ENCODE measurements around the gene KRTAP4-1.
A peak's percentile ranks its signal among the peaks of the same experiment; 100 is the strongest.
"Not testable (repeated sequence)": the region's sequence is repeated elsewhere in the genome, so short reads cannot be mapped to it uniquely, and the experiment has no call there.

Gene KRTAP4-1

DNA sequence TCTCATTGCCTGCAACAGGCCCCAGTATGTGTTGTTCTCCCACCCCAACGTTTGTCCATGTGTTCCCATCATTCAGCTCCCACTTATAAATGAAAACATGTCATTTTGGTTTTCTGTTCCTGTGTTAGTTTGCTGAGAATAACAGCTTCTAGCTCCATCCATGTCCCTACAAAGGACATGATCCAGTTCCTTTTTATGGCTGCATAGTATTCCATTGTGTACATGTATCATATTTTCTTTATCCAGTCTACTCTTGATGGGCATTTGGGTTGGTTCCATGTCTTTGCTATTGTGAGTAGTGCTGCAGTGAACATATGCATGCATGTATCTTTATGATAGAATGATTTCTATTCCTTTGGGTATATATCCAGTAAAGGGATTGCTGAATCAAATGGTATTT is 31.0 kb upstream of the KRTAP4-1 start:
- Histone ChIP-seq H3K27ac (ENCODE audit: insufficient read depth in 1 of 2, low read depth in 1 of 2, low read length in 2 of 2, poor library complexity in 1 of 2, severe bottlenecking in 2 of 2) (no peak overlapping the region), H3K36me3 (ENCODE audit: control insufficient read depth in 4 of 4, insufficient read depth in 4 of 4, low read length in 3 of 4) (no peaks in the 10 kb centered on the region), H3K9me3 (ENCODE audit: control extremely low read depth in 1 of 5, control insufficient read depth in 4 of 5, insufficient read depth in 2 of 5, low read depth in 1 of 5, low read length in 4 of 5) (no peaks in the 10 kb centered on the region), H3K4me1 (ENCODE audit: control extremely low read depth in 1 of 4, control insufficient read depth in 4 of 4, insufficient read depth in 4 of 4, low read length in 3 of 4) (no peaks in the 10 kb centered on the region), H3K27me3 (replicated peaks in 2 of 5; ENCODE audit: control insufficient read depth in 4 of 5, insufficient read depth in 5 of 5, low read length in 4 of 5) (no peaks in the 10 kb centered on the region), H3K4me3 (ENCODE audit: control insufficient read depth in 1 of 7, extremely low read depth in 1 of 7, insufficient read depth in 4 of 7, low read depth in 2 of 7, low read length in 6 of 7) (no peak overlapping the region)
- DNase-seq = no peak
- ChIA-PET CTCF (no interaction called here), POLR2A (no interaction called here)
- WGBS (ENCODE audit: insufficient coverage) = no CpG with 5 or more reads among the region's 1 CpG

DNA sequence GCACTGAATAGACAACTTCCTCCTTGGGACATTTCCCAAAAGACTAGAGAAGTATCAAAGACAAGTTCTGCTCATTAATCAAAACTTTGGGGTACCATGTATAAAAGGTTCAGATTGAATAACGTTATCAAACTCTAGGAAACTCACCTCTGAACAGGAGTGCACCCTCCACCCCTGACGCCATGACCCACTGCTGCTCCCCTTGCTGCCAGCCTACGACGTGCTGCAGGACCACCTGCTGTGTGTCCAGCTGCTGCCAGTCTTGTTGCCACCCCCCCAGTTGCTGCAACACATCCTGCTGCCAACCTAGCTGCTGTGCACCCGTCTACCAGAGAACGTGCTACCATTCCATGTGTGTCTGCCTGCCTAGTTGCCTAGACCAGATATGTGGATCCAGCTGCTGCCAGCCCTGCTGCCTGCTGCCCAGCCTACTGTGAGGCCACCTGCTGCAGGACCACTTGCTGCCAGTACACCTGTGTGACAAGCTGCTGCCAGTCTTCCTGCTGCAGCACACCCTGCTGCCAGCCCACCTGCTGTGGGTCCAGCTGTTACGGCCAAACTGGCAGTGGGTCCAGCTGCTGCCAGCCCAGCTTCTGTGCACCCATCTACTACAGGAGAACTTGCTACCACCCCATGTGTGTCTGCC is 27.9 kb upstream of the KRTAP4-1 start:
- DNase-seq = no peak
- Histone ChIP-seq H3K4me3 (ENCODE audit: control insufficient read depth in 1 of 7, extremely low read depth in 1 of 7, insufficient read depth in 4 of 7, low read depth in 2 of 7, low read length in 6 of 7) (no peak overlapping the region), H3K27me3 (replicated peaks in 2 of 5; ENCODE audit: control insufficient read depth in 4 of 5, insufficient read depth in 5 of 5, low read length in 4 of 5) (peaks cover 0 to 5% (median 0%) of the 10 kb centered on the region in 5 experiments), H3K27ac (ENCODE audit: insufficient read depth in 1 of 2, low read depth in 1 of 2, low read length in 2 of 2, poor library complexity in 1 of 2, severe bottlenecking in 2 of 2) (no peak overlapping the region), H3K36me3 (ENCODE audit: control insufficient read depth in 4 of 4, insufficient read depth in 4 of 4, low read length in 3 of 4) (no peaks in the 10 kb centered on the region), H3K9me3 (ENCODE audit: control extremely low read depth in 1 of 5, control insufficient read depth in 4 of 5, insufficient read depth in 2 of 5, low read depth in 1 of 5, low read length in 4 of 5) (peaks cover 0 to 1% (median 0%) of the 10 kb centered on the region in 5 experiments), H3K4me1 (ENCODE audit: control extremely low read depth in 1 of 4, control insufficient read depth in 4 of 4, insufficient read depth in 4 of 4, low read length in 3 of 4) (no peaks in the 10 kb centered on the region)
- ChIA-PET POLR2A (no interaction called here), CTCF (no interaction called here)
- 88% methylated on average over 7 of the region's 7 CpGs for WGBS (ENCODE audit: insufficient coverage)

DNA sequence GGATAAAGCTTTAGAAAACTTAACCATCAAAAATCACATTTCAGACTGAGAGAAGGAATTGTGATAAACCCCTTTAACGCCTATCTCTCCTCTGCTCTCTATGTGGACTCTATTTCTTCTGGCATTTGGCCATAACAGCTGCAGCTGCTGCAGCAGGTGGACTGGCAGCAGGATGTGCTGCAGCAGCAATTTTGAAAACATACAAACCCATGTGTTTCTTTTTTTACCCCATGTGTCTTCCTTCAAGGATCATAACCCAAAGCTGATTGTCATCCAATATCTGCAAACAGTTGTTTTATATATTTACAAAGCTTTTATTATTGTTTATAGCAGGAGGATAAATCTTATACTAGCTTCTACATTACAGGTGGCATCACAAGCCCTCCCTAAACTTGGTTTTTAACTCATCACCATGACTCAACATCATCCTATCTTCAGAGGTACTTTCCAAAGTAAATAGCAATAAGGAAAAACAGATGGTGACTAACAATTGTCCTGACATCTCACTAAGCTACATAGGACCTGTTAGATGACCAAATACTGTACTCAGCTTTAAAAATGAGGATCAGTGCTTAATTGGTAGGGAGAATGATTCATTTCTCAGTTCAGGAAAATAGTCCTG is 27.2 kb upstream of the KRTAP4-1 start:
- ChIA-PET POLR2A (no interaction called here), CTCF (no interaction called here)
- Histone ChIP-seq H3K27ac (ENCODE audit: insufficient read depth in 1 of 2, low read depth in 1 of 2, low read length in 2 of 2, poor library complexity in 1 of 2, severe bottlenecking in 2 of 2) (no peak overlapping the region), H3K9me3 (ENCODE audit: control extremely low read depth in 1 of 5, control insufficient read depth in 4 of 5, insufficient read depth in 2 of 5, low read depth in 1 of 5, low read length in 4 of 5) (peaks cover 0 to 1% (median 0%) of the 10 kb centered on the region in 5 experiments), H3K4me3 (ENCODE audit: control insufficient read depth in 1 of 7, extremely low read depth in 1 of 7, insufficient read depth in 4 of 7, low read depth in 2 of 7, low read length in 6 of 7) (no peak overlapping the region), H3K36me3 (ENCODE audit: control insufficient read depth in 4 of 4, insufficient read depth in 4 of 4, low read length in 3 of 4) (no peaks in the 10 kb centered on the region), H3K4me1 (ENCODE audit: control extremely low read depth in 1 of 4, control insufficient read depth in 4 of 4, insufficient read depth in 4 of 4, low read length in 3 of 4) (no peaks in the 10 kb centered on the region), H3K27me3 (replicated peaks in 2 of 5; ENCODE audit: control insufficient read depth in 4 of 5, insufficient read depth in 5 of 5, low read length in 4 of 5) (peaks cover 0 to 5% (median 0%) of the 10 kb centered on the region in 5 experiments)
- WGBS (ENCODE audit: insufficient coverage) = 100% methylated on average over 1 of the region's 1 CpG
- peak in 1 of 3 donors; percentile 6 for DNase-seq

DNA sequence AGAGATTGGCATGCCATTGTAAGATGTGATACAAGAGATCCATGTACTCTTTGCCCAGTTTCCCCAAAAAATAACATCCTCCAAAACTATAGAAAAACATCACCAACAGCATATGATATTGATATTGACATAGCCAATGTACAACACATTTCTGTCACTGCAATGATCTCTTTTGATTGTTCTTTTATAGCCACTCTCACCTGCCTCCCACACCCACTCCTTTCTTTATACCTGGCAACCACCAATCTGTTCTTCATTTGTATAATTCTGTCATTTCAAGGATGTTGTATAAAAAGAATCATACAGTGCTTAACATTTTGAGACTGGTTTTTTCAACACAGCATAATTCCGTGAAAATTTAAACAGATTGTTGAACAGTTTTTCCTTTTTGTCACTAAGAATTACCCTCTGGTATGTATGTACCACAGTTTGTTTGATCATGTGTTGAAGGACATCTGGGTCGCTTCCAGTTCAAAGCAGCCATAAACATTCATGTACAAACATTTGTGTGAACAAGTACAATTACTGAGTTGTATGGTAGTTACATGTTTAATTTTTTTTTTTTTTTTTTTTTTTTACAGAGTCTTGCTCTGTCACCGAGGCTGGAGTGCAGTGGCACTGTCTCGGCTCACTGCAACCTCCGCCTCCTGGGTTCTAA is 14.8 kb upstream of the KRTAP4-1 start:
- no peak for DNase-seq
- H3K4me3 ChIP-seq (ENCODE audit: control insufficient read depth in 1 of 7, extremely low read depth in 1 of 7, insufficient read depth in 4 of 7, low read depth in 2 of 7, low read length in 6 of 7) = no peak overlapping the region
- H3K27me3 ChIP-seq (replicated peaks in 2 of 5; ENCODE audit: control insufficient read depth in 4 of 5, insufficient read depth in 5 of 5, low read length in 4 of 5) = no peaks in the 10 kb centered on the region
- ChIA-PET POLR2A (no interaction called here), CTCF (no interaction called here)
- no peaks in the 10 kb centered on the region for H3K4me1 ChIP-seq (ENCODE audit: control extremely low read depth in 1 of 4, control insufficient read depth in 4 of 4, insufficient read depth in 4 of 4, low read length in 3 of 4)
- peaks cover 0 to 2% (median 0%) of the 10 kb centered on the region in 5 experiments for H3K9me3 ChIP-seq (ENCODE audit: control extremely low read depth in 1 of 5, control insufficient read depth in 4 of 5, insufficient read depth in 2 of 5, low read depth in 1 of 5, low read length in 4 of 5)
- no peaks in the 10 kb centered on the region for H3K36me3 ChIP-seq (ENCODE audit: control insufficient read depth in 4 of 4, insufficient read depth in 4 of 4, low read length in 3 of 4)
- no peak overlapping the region for H3K27ac ChIP-seq (ENCODE audit: insufficient read depth in 1 of 2, low read depth in 1 of 2, low read length in 2 of 2, poor library complexity in 1 of 2, severe bottlenecking in 2 of 2)
- 94% methylated on average over 3 of the region's 5 CpGs for WGBS (ENCODE audit: insufficient coverage)

DNA sequence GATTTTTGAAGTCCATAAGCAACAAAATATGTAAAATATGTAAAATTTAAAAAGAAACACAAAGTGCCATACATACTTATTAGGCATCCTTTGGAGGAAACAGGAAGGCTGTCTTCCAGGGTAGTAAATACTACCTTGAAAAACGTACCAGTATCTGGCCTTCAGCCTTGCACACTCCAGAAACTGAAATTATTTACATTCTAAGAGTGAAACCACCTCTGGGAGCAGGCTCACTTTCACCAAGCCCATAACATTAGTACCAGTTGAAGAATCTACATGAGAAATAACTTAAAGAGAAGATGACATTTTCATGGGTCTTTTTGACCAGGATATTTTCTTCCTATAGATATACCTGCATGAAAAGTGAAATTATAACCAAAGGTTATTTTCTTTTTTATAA is 11.4 kb upstream of the KRTAP4-1 start:
- no peaks in the 10 kb centered on the region for H3K27me3 ChIP-seq (replicated peaks in 2 of 5; ENCODE audit: control insufficient read depth in 4 of 5, insufficient read depth in 5 of 5, low read length in 4 of 5)
- CTCF ChIA-PET = no interaction called here
- H3K9me3 ChIP-seq (ENCODE audit: control extremely low read depth in 1 of 5, control insufficient read depth in 4 of 5, insufficient read depth in 2 of 5, low read depth in 1 of 5, low read length in 4 of 5) = peaks cover 0 to 2% (median 0%) of the 10 kb centered on the region in 5 experiments
- no peak overlapping the region for H3K27ac ChIP-seq (ENCODE audit: insufficient read depth in 1 of 2, low read depth in 1 of 2, low read length in 2 of 2, poor library complexity in 1 of 2, severe bottlenecking in 2 of 2)
- no CpG with 5 or more reads among the region's 1 CpG for WGBS (ENCODE audit: insufficient coverage)
- H3K4me1 ChIP-seq (ENCODE audit: control extremely low read depth in 1 of 4, control insufficient read depth in 4 of 4, insufficient read depth in 4 of 4, low read length in 3 of 4) = no peaks in the 10 kb centered on the region
- no peak for DNase-seq
- POLR2A ChIA-PET = no interaction called here
- no peaks in the 10 kb centered on the region for H3K36me3 ChIP-seq (ENCODE audit: control insufficient read depth in 4 of 4, insufficient read depth in 4 of 4, low read length in 3 of 4)
- no peak overlapping the region for H3K4me3 ChIP-seq (ENCODE audit: control insufficient read depth in 1 of 7, extremely low read depth in 1 of 7, insufficient read depth in 4 of 7, low read depth in 2 of 7, low read length in 6 of 7)

DNA sequence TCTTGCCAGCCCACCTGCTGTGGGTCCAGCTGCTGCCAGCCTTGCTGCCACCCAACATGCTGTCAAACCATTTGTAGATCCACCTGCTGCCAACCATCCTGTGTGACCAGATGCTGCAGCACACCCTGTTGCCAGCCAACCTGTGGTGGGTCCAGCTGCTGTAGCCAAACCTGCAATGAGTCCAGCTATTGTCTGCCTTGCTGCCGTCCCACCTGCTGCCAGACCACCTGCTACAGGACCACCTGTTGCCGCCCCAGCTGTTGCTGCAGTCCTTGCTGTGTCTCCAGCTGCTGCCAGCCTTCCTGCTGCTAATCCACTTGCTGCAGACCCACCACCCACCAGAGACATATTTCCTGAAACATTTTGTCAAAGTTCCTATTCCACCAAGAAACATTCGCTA is 5.6 kb upstream of the KRTAP4-1 start:
- WGBS (ENCODE audit: insufficient coverage) = 76% methylated on average over 3 of the region's 3 CpGs
- no peaks in the 10 kb centered on the region for H3K9me3 ChIP-seq (ENCODE audit: control extremely low read depth in 1 of 5, control insufficient read depth in 4 of 5, insufficient read depth in 2 of 5, low read depth in 1 of 5, low read length in 4 of 5)
- CTCF ChIA-PET = no interaction called here
- POLR2A ChIA-PET = no interaction called here
- no peaks in the 10 kb centered on the region for H3K4me1 ChIP-seq (ENCODE audit: control extremely low read depth in 1 of 4, control insufficient read depth in 4 of 4, insufficient read depth in 4 of 4, low read length in 3 of 4)
- H3K27me3 ChIP-seq (replicated peaks in 2 of 5; ENCODE audit: control insufficient read depth in 4 of 5, insufficient read depth in 5 of 5, low read length in 4 of 5) = peaks cover 0 to 4% (median 2%) of the 10 kb centered on the region in 5 experiments
- no peak overlapping the region for H3K4me3 ChIP-seq (ENCODE audit: control insufficient read depth in 1 of 7, extremely low read depth in 1 of 7, insufficient read depth in 4 of 7, low read depth in 2 of 7, low read length in 6 of 7)
- no peaks in the 10 kb centered on the region for H3K36me3 ChIP-seq (ENCODE audit: control insufficient read depth in 4 of 4, insufficient read depth in 4 of 4, low read length in 3 of 4)
- no peak overlapping the region for H3K27ac ChIP-seq (ENCODE audit: insufficient read depth in 1 of 2, low read depth in 1 of 2, low read length in 2 of 2, poor library complexity in 1 of 2, severe bottlenecking in 2 of 2)
- no peak for DNase-seq

DNA sequence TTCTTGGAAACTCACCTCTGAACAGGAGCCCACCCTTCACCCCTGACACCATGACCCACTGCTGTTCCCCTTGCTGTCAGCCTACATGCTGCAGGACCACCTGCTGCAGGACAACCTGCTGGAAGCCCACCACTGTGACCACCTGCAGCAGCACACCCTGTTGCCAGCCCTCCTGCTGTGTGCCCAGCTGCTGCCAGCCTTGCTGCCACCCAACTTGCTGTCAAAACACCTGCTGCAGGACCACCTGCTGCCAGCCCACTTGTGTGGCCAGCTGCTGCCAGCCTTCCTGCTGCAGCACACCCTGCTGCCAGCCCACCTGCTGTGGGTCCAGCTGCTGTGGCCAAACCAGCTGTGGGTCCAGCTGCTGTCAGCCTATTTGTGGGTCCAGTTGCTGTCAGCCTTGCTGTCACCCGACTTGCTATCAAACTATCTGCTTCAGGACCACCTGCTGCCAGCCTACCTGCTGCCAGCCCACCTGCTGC is 5.2 kb upstream of the KRTAP4-1 start, which contains the start of gene KRTAP9-1:
KRTAP9-1 (plus strand) TSS at position 51 of the 482 bp plus-strand sequence; CDS start at position 51, 0 bp downstream.
- H3K9me3 ChIP-seq (ENCODE audit: control extremely low read depth in 1 of 5, control insufficient read depth in 4 of 5, insufficient read depth in 2 of 5, low read depth in 1 of 5, low read length in 4 of 5); H3K4me3 ChIP-seq (ENCODE audit: control insufficient read depth in 1 of 7, extremely low read depth in 1 of 7, insufficient read depth in 4 of 7, low read depth in 2 of 7, low read length in 6 of 7); DNase-seq; H3K27ac ChIP-seq (ENCODE audit: insufficient read depth in 1 of 2, low read depth in 1 of 2, low read length in 2 of 2, poor library complexity in 1 of 2, severe bottlenecking in 2 of 2); POLR2A ChIA-PET; CTCF ChIA-PET; H3K27me3 ChIP-seq (replicated peaks in 2 of 5; ENCODE audit: control insufficient read depth in 4 of 5, insufficient read depth in 5 of 5, low read length in 4 of 5); H3K36me3 ChIP-seq (ENCODE audit: control insufficient read depth in 4 of 4, insufficient read depth in 4 of 4, low read length in 3 of 4); H3K4me1 ChIP-seq (ENCODE audit: control extremely low read depth in 1 of 4, control insufficient read depth in 4 of 4, insufficient read depth in 4 of 4, low read length in 3 of 4): not testable (repeated sequence)
- 89% methylated on average over 1 of the region's 1 CpG for WGBS (ENCODE audit: insufficient coverage)
